MCF 10A (cell line): Measurements from ENCODE around the gene RFTN2. TPM values are rescaled to one million over a fixed set of nuclear protein-coding genes. Genes with fewer than 3 reads are reported as not detected.
A peak's percentile ranks its signal among the peaks of the same experiment; 100 is the strongest.
"Not testable (repeated sequence)": the region's sequence is repeated elsewhere in the genome, so short reads cannot be mapped to it uniquely, and the experiment has no call there.

ENCODE experiments used
- BruUV-seq: library from RNA; stranded (reverse); fragments of 400-500 nt; replicated peaks from 2 replicates; lab custom pipeline; 2021; lab: Mats Ljungman, UMichigan
- CTCF ChIA-PET: fragments of 300-600 bp; sonication (Branson Sonifier 250); formaldehyde crosslinking; extraction: SDS; loops from one replicate; lab custom pipeline; 2021; ENCODE audit warnings: antibody characterized with exemption, inconsistent platforms; lab: Yijun Ruan, JAX
- POLR2A ChIA-PET: fragments of 300-600, 350-650 bp; sonication (Branson Sonifier 250); formaldehyde crosslinking; extraction: SDS; loops from one replicate; lab custom pipeline; 2020; ENCODE audit warnings: antibody characterized with exemption, inconsistent platforms; lab: Yijun Ruan, JAX
- DNase-seq: peaks from one replicate; pipeline ENCODE4 v3.0.0-alpha.2; 2018; ENCODE audit not compliant: unreplicated experiment
- H3K27ac Mint-ChIP-seq: one replicate; pipeline ENCODE4 v1.8.0; 2022; ENCODE audit warnings: mild to moderate bottlenecking, low read depth, mixed read lengths; ENCODE audit not compliant: unreplicated experiment
- H3K27me3 Mint-ChIP-seq: one replicate; pipeline ENCODE4 v1.8.0; 2022; ENCODE audit warnings: mixed read lengths; ENCODE audit not compliant: insufficient read depth, unreplicated experiment
- H3K36me3 Mint-ChIP-seq: one replicate; pipeline ENCODE4 v1.8.0; 2022; ENCODE audit warnings: mild to moderate bottlenecking, moderate library complexity, mixed read lengths; ENCODE audit not compliant: insufficient read depth, unreplicated experiment
- H3K4me1 Mint-ChIP-seq: one replicate; pipeline ENCODE4 v1.8.0; 2022; ENCODE audit warnings: mixed read lengths; ENCODE audit not compliant: insufficient read depth, unreplicated experiment
- H3K4me3 Mint-ChIP-seq: one replicate; pipeline ENCODE4 v1.8.0; 2022; ENCODE audit warnings: mild to moderate bottlenecking, moderate library complexity, mixed read lengths; ENCODE audit not compliant: unreplicated experiment
- H3K9me3 Mint-ChIP-seq: one replicate; pipeline ENCODE4 v1.8.0; 2022; ENCODE audit warnings: mixed read lengths; ENCODE audit not compliant: unreplicated experiment
- intact Hi-C: fragments of 100-400 bp; cut with micrococcal nuclease; formaldehyde crosslinking; loops from 2 replicates; pipeline ENCODE4 v1.14.1; 2022
- total RNA-seq: library from RNA; stranded (reverse); gene quantifications from 2 replicates; pipeline ENCODE4 v1.2.3, GENCODE V29; 2022
- TF ChIP-seq, protein P1 (sequence below): fragments of 200-600 bp; IDR thresholded peaks from one replicate; pipeline ENCODE4 v1.8.0; 2022; ENCODE audit warnings: antibody characterized with exemption, mild to moderate bottlenecking; ENCODE audit not compliant: unreplicated experiment

RFTN2 gene
- total RNA-seq, 1 experiment from 2014 or later: not detected

DNA sequence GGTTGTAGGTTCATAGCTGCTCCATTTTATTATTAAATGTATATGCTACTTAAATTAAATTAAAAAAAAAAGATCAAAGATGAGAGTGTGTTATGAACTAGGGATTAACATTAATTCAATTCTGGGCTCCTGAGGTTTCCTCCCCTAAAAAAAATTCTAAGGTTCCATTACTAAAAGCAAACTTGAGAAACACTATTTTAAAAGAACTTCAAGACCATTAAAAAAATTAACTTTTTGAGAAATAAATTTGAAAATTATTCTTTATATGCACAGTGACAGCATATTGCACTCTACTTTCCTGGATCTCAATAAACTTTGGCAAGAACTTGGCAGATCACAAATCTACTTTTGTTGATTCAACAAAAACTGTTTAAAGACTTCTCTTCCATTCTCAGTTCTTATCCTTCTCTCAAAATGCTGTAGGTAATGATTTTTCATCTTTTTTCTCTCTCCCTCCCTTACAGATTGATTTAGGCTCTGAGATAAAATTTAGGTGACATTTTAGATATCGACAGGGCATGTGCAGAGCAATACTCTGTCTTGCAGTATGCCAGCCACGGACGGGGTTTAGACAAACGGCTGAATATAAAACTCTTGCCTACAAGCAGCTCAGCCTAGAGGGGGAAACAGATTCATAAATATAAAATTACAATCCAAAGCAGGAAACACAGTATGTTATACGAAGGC is 29.2 kb upstream of the RFTN2 start:
- POLR2A ChIA-PET: interaction anchor here (0.7 to 4.7 kb wide), 15 partner anchors 11 to 1750 kb away, joined by 3 to 49 read pairs (median 5); partner anchors contain the start of genes COQ10B, HSPD1, HSPE1 and MOB4
- DNase-seq: no peak

DNA sequence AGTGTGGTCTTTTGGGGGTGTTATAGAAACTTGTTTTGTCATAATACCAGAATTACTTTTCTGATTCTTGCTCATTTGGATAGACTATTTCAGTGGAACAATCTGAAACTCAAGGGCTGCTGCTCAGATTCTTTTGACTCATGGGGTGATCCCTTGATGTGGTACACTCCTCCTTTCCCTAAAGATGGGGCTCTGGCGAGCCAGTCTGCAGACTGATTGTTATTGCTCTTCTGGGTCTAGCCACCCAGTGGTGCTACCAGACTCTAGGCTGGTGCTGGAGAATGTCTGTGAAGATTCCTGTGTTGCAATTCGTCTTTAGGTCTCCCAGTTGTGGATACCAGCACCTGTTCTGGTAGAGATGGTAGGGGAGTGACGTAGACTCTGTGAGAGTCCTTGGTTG is 25.6 kb upstream of the RFTN2 start:
- TF ChIP-seq, protein P1, sequence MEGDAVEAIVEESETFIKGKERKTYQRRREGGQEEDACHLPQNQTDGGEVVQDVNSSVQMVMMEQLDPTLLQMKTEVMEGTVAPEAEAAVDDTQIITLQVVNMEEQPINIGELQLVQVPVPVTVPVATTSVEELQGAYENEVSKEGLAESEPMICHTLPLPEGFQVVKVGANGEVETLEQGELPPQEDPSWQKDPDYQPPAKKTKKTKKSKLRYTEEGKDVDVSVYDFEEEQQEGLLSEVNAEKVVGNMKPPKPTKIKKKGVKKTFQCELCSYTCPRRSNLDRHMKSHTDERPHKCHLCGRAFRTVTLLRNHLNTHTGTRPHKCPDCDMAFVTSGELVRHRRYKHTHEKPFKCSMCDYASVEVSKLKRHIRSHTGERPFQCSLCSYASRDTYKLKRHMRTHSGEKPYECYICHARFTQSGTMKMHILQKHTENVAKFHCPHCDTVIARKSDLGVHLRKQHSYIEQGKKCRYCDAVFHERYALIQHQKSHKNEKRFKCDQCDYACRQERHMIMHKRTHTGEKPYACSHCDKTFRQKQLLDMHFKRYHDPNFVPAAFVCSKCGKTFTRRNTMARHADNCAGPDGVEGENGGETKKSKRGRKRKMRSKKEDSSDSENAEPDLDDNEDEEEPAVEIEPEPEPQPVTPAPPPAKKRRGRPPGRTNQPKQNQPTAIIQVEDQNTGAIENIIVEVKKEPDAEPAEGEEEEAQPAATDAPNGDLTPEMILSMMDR: no peak
- peaks cover 7% of the 10 kb centered on the region for H3K9me3 Mint-ChIP-seq
- intact Hi-C loops: loop anchor here (10.0 kb wide), 4 partner anchors 146 to 1754 kb away; partner anchors contain the start of gene SATB2
- ChIA-PET POLR2A (no interaction called here), CTCF (no interaction called here)
- no peak for DNase-seq
- H3K27ac Mint-ChIP-seq: no peak overlapping the region
- H3K27me3 Mint-ChIP-seq: no peaks in the 10 kb centered on the region
- H3K36me3 Mint-ChIP-seq: no peaks in the 10 kb centered on the region
- no peaks in the 10 kb centered on the region for H3K4me1 Mint-ChIP-seq
- no peak overlapping the region for H3K4me3 Mint-ChIP-seq
- no TSS peak for BruUV-seq

More for the DNA sequence above, 29.2 kb upstream of the RFTN2 start:
- Mint-ChIP-seq H3K4me1 (peaks cover 22% of the 10 kb centered on the region), H3K27ac (peak overlapping the region; percentile 49), H3K36me3 (no peaks in the 10 kb centered on the region), H3K27me3 (no peaks in the 10 kb centered on the region), H3K9me3 (peaks cover 7% of the 10 kb centered on the region), H3K4me3 (peak overlapping the region; percentile 92)
- CTCF ChIA-PET: interaction anchor here (1.2 to 3.6 kb wide), 2 partner anchors 76 to 281 kb away, joined by 3 to 27 read pairs; no protein-coding TSS in a partner anchor
- no TSS peak for BruUV-seq
- intact Hi-C loops: loop anchor here (5.0 to 10.0 kb wide), 7 partner anchors 150 to 1750 kb away; partner anchors contain the start of genes COQ10B, SATB2 and SF3B1
- TF ChIP-seq, protein P1: no peak

DNA sequence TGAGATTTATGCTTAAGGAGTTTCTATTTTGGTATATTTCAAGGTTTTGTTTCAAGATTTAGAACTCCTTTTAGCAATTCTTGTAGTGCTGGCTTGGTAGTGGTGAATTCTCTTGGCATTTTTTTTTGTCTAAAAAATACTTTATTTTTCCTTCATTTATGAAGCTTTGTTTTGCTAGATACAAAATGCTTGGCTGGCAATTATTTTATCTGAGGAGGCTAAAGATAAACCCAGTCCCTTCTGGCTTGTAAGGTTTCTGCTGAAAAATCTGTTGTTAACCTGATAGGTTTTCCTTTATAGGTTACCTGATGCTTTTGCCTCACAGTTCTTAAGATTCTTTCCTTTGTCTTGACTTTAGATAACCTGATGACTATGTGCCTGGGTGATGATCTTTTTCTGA is 24.3 kb upstream of the RFTN2 start:
- POLR2A ChIA-PET, DNase-seq, H3K9me3 Mint-ChIP-seq, CTCF ChIA-PET, H3K4me1 Mint-ChIP-seq, H3K27me3 Mint-ChIP-seq, H3K36me3 Mint-ChIP-seq, H3K27ac Mint-ChIP-seq, BruUV-seq, H3K4me3 Mint-ChIP-seq: not testable (repeated sequence)
- intact Hi-C loops: loop anchor here (10.0 kb wide), 4 partner anchors 145 to 1755 kb away; partner anchors contain the start of gene SATB2

DNA sequence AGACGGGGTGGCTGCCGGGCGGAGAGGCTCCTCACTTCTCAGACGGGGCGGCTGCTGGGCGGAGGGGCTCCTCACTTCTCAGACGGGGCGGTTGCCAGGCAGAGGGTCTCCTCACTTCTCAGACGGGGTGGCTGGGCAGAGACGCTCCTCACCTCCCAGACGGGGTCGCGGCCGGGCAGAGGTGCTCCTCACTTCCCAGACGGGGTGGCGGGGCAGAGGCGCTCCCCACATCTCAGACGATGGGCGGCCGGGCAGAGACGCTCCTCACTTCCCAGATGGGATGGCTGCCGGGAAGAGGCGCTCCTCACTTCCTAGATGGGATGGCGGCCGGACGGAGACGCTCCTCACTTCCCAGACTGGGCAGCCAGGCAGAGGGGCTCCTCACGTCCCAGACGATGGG is 21.2 kb upstream of the RFTN2 start:
- H3K4me1 Mint-ChIP-seq, POLR2A ChIA-PET, H3K27ac Mint-ChIP-seq, H3K4me3 Mint-ChIP-seq, DNase-seq, CTCF ChIA-PET, H3K27me3 Mint-ChIP-seq, BruUV-seq, H3K36me3 Mint-ChIP-seq, intact Hi-C loops, H3K9me3 Mint-ChIP-seq: not testable (repeated sequence)

DNA sequence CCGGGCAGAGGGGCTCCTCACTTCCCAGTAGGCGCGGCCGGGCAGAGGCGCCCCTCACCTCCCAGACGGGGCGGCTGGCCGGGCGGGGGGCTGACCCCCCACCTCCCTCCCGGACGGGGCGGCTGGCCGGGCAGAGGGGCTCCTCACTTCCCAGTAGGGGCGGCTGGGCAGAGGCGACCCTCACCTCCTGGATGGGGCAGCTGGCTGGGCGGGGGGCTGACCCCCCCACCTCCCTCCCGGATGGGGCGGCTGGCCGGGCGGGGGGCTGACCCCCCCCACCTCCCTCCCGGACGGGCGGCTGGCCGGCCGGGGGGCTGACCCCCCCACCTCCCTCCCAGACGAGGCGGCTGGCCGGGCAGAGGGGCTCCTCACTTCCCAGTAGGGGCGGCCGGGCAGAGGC is 20.6 kb upstream of the RFTN2 start:
- intact Hi-C loops, H3K27me3 Mint-ChIP-seq, H3K4me3 Mint-ChIP-seq, H3K36me3 Mint-ChIP-seq, DNase-seq, CTCF ChIA-PET, BruUV-seq, H3K4me1 Mint-ChIP-seq, H3K27ac Mint-ChIP-seq, H3K9me3 Mint-ChIP-seq, POLR2A ChIA-PET: not testable (repeated sequence)

DNA sequence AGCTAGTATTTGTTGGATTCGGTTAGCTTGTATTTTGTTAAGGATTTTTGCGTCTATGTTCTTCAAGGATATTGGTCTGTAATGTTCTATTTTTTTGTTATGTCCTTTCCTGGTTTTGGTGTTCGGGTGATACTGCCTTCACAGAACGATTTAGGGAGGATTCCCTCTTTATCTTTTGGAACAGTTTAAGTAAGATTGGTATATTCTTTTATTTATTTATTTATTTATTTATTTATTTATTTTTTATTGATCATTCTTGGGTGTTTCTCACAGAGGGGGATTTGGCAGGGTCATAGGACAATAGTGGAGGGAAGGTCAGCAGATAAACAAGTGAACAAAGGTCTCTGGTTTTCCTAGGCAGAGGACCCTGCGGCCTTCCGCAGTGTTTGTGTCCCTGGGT is 19.8 kb upstream of the RFTN2 start:
- CTCF ChIA-PET, H3K27me3 Mint-ChIP-seq, H3K9me3 Mint-ChIP-seq, intact Hi-C loops, H3K36me3 Mint-ChIP-seq, H3K4me3 Mint-ChIP-seq, H3K27ac Mint-ChIP-seq, DNase-seq, H3K4me1 Mint-ChIP-seq, POLR2A ChIA-PET, BruUV-seq: not testable (repeated sequence)
